Adrenal gland (tissue), 12 donors: ENCODE data around the gene PIWIL4. TPM values are rescaled to one million over a fixed set of nuclear protein-coding genes. Genes with fewer than 3 reads are reported as not detected.

Experiments
- DNase-seq, 7 donors: peaks; one replicate each; pipeline ENCODE4 v3.0.0-alpha.2; 2019 to 2020
- H3K27ac ChIP-seq, 5 donors: fragments of 200-600 bp; sonication (generic) in 4 of 5; 1 replicate in 3 of 5; 2 replicates in 2 of 5; pipeline versions ENCODE4 v1.5.1 to v1.8.0; 2016 to 2020; ENCODE audit warnings: mild to moderate bottlenecking in 1 of 5
- H3K27me3 ChIP-seq: fragments of 200-600 bp; 2 replicates; pipeline ENCODE4 v1.8.0; 2021
- H3K36me3 ChIP-seq, 2 donors: fragments of 200-600 bp; replicated peaks in 1 of 2; 1 replicate in 1 of 2; 2 replicates in 1 of 2; pipeline versions ENCODE4 v1.5.1 to v1.8.0; 2018 to 2022
- H3K4me1 ChIP-seq, 2 donors: fragments of 200-600 bp; replicated peaks in 1 of 2; 1 replicate in 1 of 2; 2 replicates in 1 of 2; pipeline versions ENCODE4 v1.5.1 to v1.8.0; 2018 to 2021
- H3K4me3 ChIP-seq, 4 donors: fragments of 200-600 bp; sonication (generic) in 3 of 4; one replicate each; pipeline ENCODE4 v1.5.1; 2016 to 2018
- H3K9me3 ChIP-seq, 3 donors: fragments of 200-600 bp; sonication (generic) in 1 of 3; replicated peaks in 1 of 3; 1 replicate in 2 of 3; 2 replicates in 1 of 3; pipeline versions ENCODE4 v1.5.1 to v1.8.0; 2016 to 2021
- CTCF ChIP-seq, 6 experiments: fragments of 450-650 bp in 4 of 6; fragments of 200-600 bp in 2 of 6; sonication (generic) in 1 of 6; IDR thresholded peaks; 1 replicate in 5 of 6; 2 replicates in 1 of 6; pipeline versions ENCODE4 v1.5.1 to v1.8.0; 2016 to 2021; ENCODE audit warnings: antibody characterized with exemption in 6 of 6, mild to moderate bottlenecking in 2 of 6, moderate library complexity in 1 of 6
- POLR2A ChIP-seq, 2 donors: fragments of 450-650 bp; IDR thresholded peaks; one replicate each; pipeline ENCODE4 v1.6.1; 2017; ENCODE audit warnings: antibody characterized with exemption in 2 of 2, mild to moderate bottlenecking in 2 of 2, moderate library complexity in 1 of 2
- WGBS, 4 donors: extraction: QIAGEN DNeasy Blood & Tissue Kit in 2 of 4; methylation state at CpG; one replicate each; pipeline versions ENCODE4 v1.1.5 to v1.1.7; 2013 to 2017; 5-methylcytosine and 5-hydroxymethylcytosine counted together
- intact Hi-C, 2 donors: fragments of 100-400 bp; cut with DNase I; formaldehyde crosslinking; loops; one replicate each; pipeline versions ENCODE4 v1.14.1 to v1.15.0; 2022 to 2023
- polyA plus RNA-seq, 3 donors: library from polyadenylated mRNA; stranded (reverse); fragments of 200-250 nt in 2 of 3; fragments of 350-450 nt in 1 of 3; fragmentation: Illumina TruSeq in 1 of 3; extraction: RNeasy Lipid Tissue Mini Kit (QIAGEN cat#74804) in 1 of 3; gene quantifications; one replicate each; pipeline ENCODE4 v1.2.3, GENCODE V29; 2013 to 2014
- total RNA-seq, 9 donors: library from RNA; depleted of rRNA in 4 of 9; stranded (reverse); fragments of >200 nt in 4 of 9; fragments of 120-200 nt in 1 of 9; fragmentation: NEBNext Ultra II Directional in 1 of 9; extraction: Animal tissue kit (Norgen Biotek cat#: 25700) in 1 of 9; gene quantifications; one replicate each; pipeline versions ENCODE4 v1.1.0 to v1.2.4, GENCODE V29; 2013 to 2023
- donor health status: healthy with polysubstance abuse.
- donor health status: Bipolar disorder and iron deficiency.
- donor health status: DM: yes; HTN: yes; CAD: no.
- donor health status: DM: no; HTN: no; CAD: no.
- donor health status: DM: no; HTN: no; CAD: no.
- donor health status: DM: yes; HTN: yes; CAD: no.

PIWIL4 gene
- total and polyA plus RNA-seq, 12 donors: 0.12 to 3.0 (median 1.6) TPM

GRCh38 chr11:94586546-94586945, 19.4 kb downstream of the PIWIL4 start:
- Histone ChIP-seq H3K27ac (no peak overlapping the region), H3K36me3 (no peaks in the 10 kb centered on the region), H3K9me3 (no peaks in the 10 kb centered on the region), H3K27me3 (no peaks in the 10 kb centered on the region), H3K4me3 (no peak overlapping the region), H3K4me1 (no peaks in the 10 kb centered on the region)
- intact Hi-C loops: no loop called here
- no peak for DNase-seq
- 64 to 83% (median 77%) methylated on average over 5 of the region's 5 CpGs for WGBS, 4 donors
- no peak for TF ChIP-seq CTCF (IDR thresholded peaks at IDR 0.05)
- TF ChIP-seq POLR2A (IDR thresholded peaks at IDR 0.05): no peak

- H3K36me3 ChIP-seq: no peaks in the 10 kb centered on the region
- intact Hi-C loops: no loop called here
These were observed 19.8 kb downstream of the PIWIL4 start for GRCh38 chr11:94586978-94587377.

GRCh38 chr11:94588366-94588942, 21.3 kb downstream of the PIWIL4 start:
- WGBS, 4 donors: 49 to 70% (median 60%) methylated on average over 2 of the region's 2 CpGs

More at GRCh38 chr11:94586978-94587377, 19.8 kb downstream of the PIWIL4 start:
- TF ChIP-seq CTCF (IDR thresholded peaks at IDR 0.05) (no peak), POLR2A (IDR thresholded peaks at IDR 0.05) (no peak)
- Histone ChIP-seq H3K27ac (no peak overlapping the region), H3K4me1 (no peaks in the 10 kb centered on the region), H3K27me3 (no peaks in the 10 kb centered on the region), H3K4me3 (no peak overlapping the region), H3K9me3 (no peaks in the 10 kb centered on the region)
- DNase-seq: no peak
- WGBS, 4 donors: 80 to 92% (median 87%) methylated on average over 5 of the region's 5 CpGs

GRCh38 chr11:94590352-94591041, 23.3 kb downstream of the PIWIL4 start:
- no peak overlapping the region for H3K4me3 ChIP-seq
- H3K27ac ChIP-seq: no peak overlapping the region
- no peaks in the 10 kb centered on the region for H3K27me3 ChIP-seq
- DNase-seq: no peak
- H3K4me1 ChIP-seq: no peaks in the 10 kb centered on the region
- H3K9me3 ChIP-seq: no peaks in the 10 kb centered on the region
- no peaks in the 10 kb centered on the region for H3K36me3 ChIP-seq
- intact Hi-C loops: loop anchor here in 1 of 2 donors (10.0 kb wide), 1 partner anchor 66 kb away; no protein-coding TSS in a partner anchor
- 62 to 73% (median 71%) methylated on average over 6 of the region's 6 CpGs for WGBS, 4 donors
- no peak for TF ChIP-seq CTCF (IDR thresholded peaks at IDR 0.05)
- TF ChIP-seq POLR2A (IDR thresholded peaks at IDR 0.05): no peak

More at GRCh38 chr11:94588366-94588942, 21.3 kb downstream of the PIWIL4 start:
- intact Hi-C loops: no loop called here
- no peak overlapping the region for H3K27ac ChIP-seq
- no peaks in the 10 kb centered on the region for H3K36me3 ChIP-seq
- no peaks in the 10 kb centered on the region for H3K9me3 ChIP-seq
- no peaks in the 10 kb centered on the region for H3K27me3 ChIP-seq
- TF ChIP-seq CTCF (IDR thresholded peaks at IDR 0.05) (no peak), POLR2A (IDR thresholded peaks at IDR 0.05) (no peak)
- DNase-seq: no peak
- H3K4me1 ChIP-seq: no peaks in the 10 kb centered on the region
- H3K4me3 ChIP-seq: no peak overlapping the region
